ENCODE data around the gene C9orf43. TPM values are rescaled to one million over a fixed set of nuclear protein-coding genes. Genes with fewer than 3 reads are reported as not detected.

Gene C9orf43
- total and polyA plus RNA-seq, 10 of the 15 experiments (the other 5 are each of a cell fraction or from before 2014, with no cell fraction given), result 0.08 to 0.79 (median 0.55) TPM

DNA sequence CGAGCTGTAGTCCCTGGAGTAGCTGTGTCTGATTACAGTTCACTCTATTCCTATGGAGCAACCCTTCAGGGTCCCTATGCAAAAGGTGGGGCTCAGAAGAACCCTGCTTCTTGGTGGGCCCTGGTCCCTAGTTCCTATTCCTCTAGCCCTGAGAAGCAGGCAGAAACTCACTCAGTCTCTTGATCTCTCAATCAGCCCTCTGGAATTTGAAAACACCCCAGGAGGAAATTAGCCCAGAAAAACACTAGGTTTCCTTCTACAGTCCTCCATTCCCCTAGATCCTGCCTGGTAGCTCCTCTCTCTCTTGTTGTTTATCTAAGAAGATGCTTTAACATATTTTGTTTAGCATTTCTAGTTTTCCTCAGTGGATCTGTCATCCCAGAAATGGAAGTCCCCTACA is 60.6 kb downstream of the C9orf43 start:
- FAIRE-seq, result no peak
- H3K79me2 ChIP-seq (ENCODE audit: control insufficient read depth, insufficient read depth, low read length), result no peaks in the 10 kb centered on the region
- no peak for ATAC-seq
- H3K27me3 ChIP-seq (replicated peaks in 1 of 2; ENCODE audit: control insufficient read depth in 2 of 2, insufficient read depth in 2 of 2, low read length in 1 of 2), result no peaks in the 10 kb centered on the region
- BruUV-seq (replicated peaks), result no TSS peak
- ChIA-PET CTCF (interaction anchor here (0.7 to 1.6 kb wide), 5 partner anchors 25 to 187 kb away, joined by 3 to 6 read pairs (median 4); partner anchors contain the start of genes C9orf43 and POLE3), POLR2A (no interaction called here), RAD21 (ENCODE audit: unreplicated experiment) (no interaction called here), SMC1A (ENCODE audit: uncharacterized antibody, unreplicated experiment) (interaction anchor here (0.7 to 1.8 kb wide), 6 partner anchors 41 to 660 kb away, joined by 3 to 5 read pairs (median 4); no protein-coding TSS in a partner anchor)
- H4K20me1 ChIP-seq (ENCODE audit: control insufficient read depth, insufficient read depth), result no peaks in the 10 kb centered on the region
- WGBS (ENCODE audit: insufficient coverage, insufficient replicate concordance, low lambda C conversion rate, missing lambda C conversion rate), result 0% methylated on average over 1 of the region's 1 CpG
- no peaks in the 10 kb centered on the region; the same call in 1 of the 3 replicates for H3K9me3 ChIP-seq (replicated peaks; ENCODE audit: control insufficient read depth, insufficient read depth, low read length)
- in situ Hi-C loops (cut with MboI) (loop anchor here (25.0 kb wide), 1 partner anchor 566 kb away; no protein-coding TSS in a partner anchor), intact Hi-C loops (cut with micrococcal nuclease; ENCODE audit: unreplicated experiment) (no loop called here)
- H3K9ac ChIP-seq (ENCODE audit: control insufficient read depth, insufficient read depth, low read length), result no peak overlapping the region
- no peak overlapping the region for H3K4me2 ChIP-seq (ENCODE audit: control insufficient read depth, insufficient read depth)
- no peaks in the 10 kb centered on the region for H3K36me3 ChIP-seq (ENCODE audit: control insufficient read depth in 2 of 2, insufficient read depth in 2 of 2, low read length in 1 of 2)
- no peak for DNase-seq (ENCODE audit: low read depth, low spot score)
- no peaks in the 10 kb centered on the region for H3K4me1 ChIP-seq (ENCODE audit: control insufficient read depth, insufficient read depth, low read length)
- TF ChIP-seq EZH2 (IDR thresholded peaks at IDR 0.05; ENCODE audit: borderline replicate concordance, control insufficient read depth, low read depth, low read length) (no peak), TCF3 (IDR thresholded peaks at IDR 0.05; ENCODE audit: borderline replicate concordance, insufficient read depth, low read depth, low read length) (no peak), KLF5 (IDR thresholded peaks at IDR 0.05; ENCODE audit: partially characterized antibody) (no peak), JUNB (IDR thresholded peaks at IDR 0.05) (no peak), RAD21 (IDR thresholded peaks at IDR 0.05; ENCODE audit: insufficient read depth, low read depth, low read length) (no peak), SMARCA5 (IDR thresholded peaks at IDR 0.05) (no peak), MEF2A (IDR thresholded peaks at IDR 0.05; ENCODE audit: insufficient read depth, low read depth, low read length) (no peak), RBBP5 (conservative IDR thresholded peaks at IDR 0.05) (no peak), EP300 (IDR thresholded peaks at IDR 0.05; ENCODE audit: borderline replicate concordance in 1 of 2, control insufficient read depth in 1 of 2, low read depth in 2 of 2, low read length in 2 of 2) (no peak)
- TF ChIP-seq, protein P1, sequence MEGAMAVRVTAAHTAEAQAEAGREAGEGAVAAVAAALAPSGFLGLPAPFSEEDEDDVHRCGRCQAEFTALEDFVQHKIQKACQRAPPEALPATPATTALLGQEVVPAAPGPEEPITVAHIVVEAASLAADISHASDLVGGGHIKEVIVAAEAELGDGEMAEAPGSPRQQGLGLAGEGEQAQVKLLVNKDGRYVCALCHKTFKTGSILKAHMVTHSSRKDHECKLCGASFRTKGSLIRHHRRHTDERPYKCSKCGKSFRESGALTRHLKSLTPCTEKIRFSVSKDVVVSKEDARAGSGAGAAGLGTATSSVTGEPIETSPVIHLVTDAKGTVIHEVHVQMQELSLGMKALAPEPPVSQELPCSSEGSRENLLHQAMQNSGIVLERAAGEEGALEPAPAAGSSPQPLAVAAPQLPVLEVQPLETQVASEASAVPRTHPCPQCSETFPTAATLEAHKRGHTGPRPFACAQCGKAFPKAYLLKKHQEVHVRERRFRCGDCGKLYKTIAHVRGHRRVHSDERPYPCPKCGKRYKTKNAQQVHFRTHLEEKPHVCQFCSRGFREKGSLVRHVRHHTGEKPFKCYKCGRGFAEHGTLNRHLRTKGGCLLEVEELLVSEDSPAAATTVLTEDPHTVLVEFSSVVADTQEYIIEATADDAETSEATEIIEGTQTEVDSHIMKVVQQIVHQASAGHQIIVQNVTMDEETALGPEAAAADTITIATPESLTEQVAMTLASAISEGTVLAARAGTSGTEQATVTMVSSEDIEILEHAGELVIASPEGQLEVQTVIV (IDR thresholded peaks at IDR 0.05; ENCODE audit: borderline replicate concordance, partially characterized antibody), result no peak
- TF ChIP-seq, protein P2, sequence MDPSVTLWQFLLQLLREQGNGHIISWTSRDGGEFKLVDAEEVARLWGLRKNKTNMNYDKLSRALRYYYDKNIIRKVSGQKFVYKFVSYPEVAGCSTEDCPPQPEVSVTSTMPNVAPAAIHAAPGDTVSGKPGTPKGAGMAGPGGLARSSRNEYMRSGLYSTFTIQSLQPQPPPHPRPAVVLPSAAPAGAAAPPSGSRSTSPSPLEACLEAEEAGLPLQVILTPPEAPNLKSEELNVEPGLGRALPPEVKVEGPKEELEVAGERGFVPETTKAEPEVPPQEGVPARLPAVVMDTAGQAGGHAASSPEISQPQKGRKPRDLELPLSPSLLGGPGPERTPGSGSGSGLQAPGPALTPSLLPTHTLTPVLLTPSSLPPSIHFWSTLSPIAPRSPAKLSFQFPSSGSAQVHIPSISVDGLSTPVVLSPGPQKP (IDR thresholded peaks at IDR 0.05; ENCODE audit: low read depth, low read length), result no peak
- TF ChIP-seq, protein P3, sequence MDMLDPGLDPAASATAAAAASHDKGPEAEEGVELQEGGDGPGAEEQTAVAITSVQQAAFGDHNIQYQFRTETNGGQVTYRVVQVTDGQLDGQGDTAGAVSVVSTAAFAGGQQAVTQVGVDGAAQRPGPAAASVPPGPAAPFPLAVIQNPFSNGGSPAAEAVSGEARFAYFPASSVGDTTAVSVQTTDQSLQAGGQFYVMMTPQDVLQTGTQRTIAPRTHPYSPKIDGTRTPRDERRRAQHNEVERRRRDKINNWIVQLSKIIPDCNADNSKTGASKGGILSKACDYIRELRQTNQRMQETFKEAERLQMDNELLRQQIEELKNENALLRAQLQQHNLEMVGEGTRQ (IDR thresholded peaks at IDR 0.05; ENCODE audit: borderline replicate concordance, low read depth, low read length), result no peak
- TF ChIP-seq, protein P4, sequence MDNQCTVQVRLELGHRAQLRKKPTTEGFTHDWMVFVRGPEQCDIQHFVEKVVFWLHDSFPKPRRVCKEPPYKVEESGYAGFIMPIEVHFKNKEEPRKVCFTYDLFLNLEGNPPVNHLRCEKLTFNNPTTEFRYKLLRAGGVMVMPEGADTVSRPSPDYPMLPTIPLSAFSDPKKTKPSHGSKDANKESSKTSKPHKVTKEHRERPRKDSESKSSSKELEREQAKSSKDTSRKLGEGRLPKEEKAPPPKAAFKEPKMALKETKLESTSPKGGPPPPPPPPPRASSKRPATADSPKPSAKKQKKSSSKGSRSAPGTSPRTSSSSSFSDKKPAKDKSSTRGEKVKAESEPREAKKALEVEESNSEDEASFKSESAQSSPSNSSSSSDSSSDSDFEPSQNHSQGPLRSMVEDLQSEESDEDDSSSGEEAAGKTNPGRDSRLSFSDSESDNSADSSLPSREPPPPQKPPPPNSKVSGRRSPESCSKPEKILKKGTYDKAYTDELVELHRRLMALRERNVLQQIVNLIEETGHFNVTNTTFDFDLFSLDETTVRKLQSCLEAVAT (IDR thresholded peaks at IDR 0.05), result no peak
- no peak overlapping the region for H2AFZ ChIP-seq (ENCODE audit: control insufficient read depth, low read depth, low read length)
- no peak overlapping the region for H3K4me3 ChIP-seq
- no peak overlapping the region for H3K27ac ChIP-seq (ENCODE audit: control insufficient read depth, insufficient read depth)
